Astrocyte of the spinal cord (primary cell): ENCODE measurements around the gene OR7G3.

Experiments
- DNase-seq: peaks from one replicate; pipeline ENCODE4 v3.0.0; 2011; ENCODE audit warnings: low read depth, low spot score
- H3K4me3 ChIP-seq: 2 replicates; pipeline ENCODE4 v1.5.1; 2011; ENCODE audit warnings: low read depth, mild to moderate bottlenecking, low read length, moderate library complexity
- CTCF ChIP-seq: IDR thresholded peaks from 2 replicates; pipeline ENCODE4 v1.5.1; 2012; ENCODE audit warnings: low read depth, mild to moderate bottlenecking, low read length, inconsistent platforms
- in situ Hi-C: cut with HindIII; loops from 2 replicates; pipeline ENCODE4 v1.10.0; 2017; ENCODE audit warnings: low sequenced_read_pairs

The OR7G3 gene

GRCh38 chr19:9126900-9127405 lies at the start of gene OR7G3:
Gene OR7G3 (minus strand): TSS chr19:9126950. CDS start chr19:9126950, 0 bp downstream.
- no peak within 1 kb of the TSS for H3K4me3 ChIP-seq
- no peak for TF ChIP-seq CTCF
- in situ Hi-C loops: no loop called here
- no peak for DNase-seq

- no peak for DNase-seq
- TF ChIP-seq CTCF: no peak
- H3K4me3 ChIP-seq: no peak overlapping the region
- in situ Hi-C loops: no loop called here
Observed at GRCh38 chr19:9175326-9175725, 48.6 kb upstream of the OR7G3 start.

DNA sequence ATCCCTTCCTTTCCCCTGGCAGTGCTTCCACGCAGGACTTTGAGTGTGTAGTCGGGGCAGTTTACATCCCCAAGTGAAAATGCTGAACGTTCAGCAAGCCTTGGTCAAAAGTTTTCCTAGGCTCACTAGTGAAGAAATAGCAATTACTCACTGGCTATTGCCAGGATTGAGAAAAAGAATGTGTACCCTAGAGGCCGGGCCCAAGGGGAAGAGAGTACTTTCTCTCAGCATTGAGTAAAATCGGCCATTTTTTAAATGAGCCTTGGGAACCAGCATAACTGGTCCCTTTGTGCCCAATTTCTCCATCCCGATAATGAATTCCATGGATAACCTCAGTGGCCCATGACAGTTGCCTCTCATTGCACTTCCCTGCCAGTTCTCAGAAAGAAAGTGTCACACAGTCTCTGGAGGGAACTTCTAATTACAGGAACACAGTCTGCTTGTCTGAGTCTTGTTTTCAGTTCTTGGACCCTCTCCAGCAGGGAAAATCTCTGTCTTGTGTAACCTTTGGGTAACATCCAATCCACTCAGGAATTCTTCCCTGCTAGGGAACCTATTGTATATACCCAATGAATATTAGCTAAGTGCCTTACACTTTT lies 44.7 kb upstream of the OR7G3 start:
- DNase-seq: no peak
- TF ChIP-seq CTCF: no peak
- in situ Hi-C loops: no loop called here
- H3K4me3 ChIP-seq: no peak overlapping the region

DNA sequence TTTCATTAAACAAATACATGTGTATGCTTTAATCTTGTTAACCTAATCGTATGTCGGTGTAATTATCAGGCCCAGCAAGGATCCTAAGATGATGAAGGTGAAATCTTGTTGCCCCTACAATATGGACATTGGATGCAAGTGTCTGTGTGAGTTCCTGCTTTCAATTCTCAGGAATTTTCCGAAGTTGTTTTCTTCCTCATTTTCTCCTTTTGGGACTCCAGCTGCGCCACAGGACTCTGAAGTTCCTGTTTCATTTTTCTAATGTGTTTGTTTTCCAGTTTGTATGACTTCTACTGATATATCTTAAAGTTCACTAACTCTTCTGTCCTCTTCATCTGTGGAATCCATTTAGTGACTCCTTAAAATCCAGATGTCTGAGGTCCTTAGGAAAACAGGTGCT lies 40.1 kb upstream of the OR7G3 start:
- TF ChIP-seq CTCF: no peak
- no peak for DNase-seq
- H3K4me3 ChIP-seq: no peak overlapping the region
- in situ Hi-C loops: no loop called here

DNA sequence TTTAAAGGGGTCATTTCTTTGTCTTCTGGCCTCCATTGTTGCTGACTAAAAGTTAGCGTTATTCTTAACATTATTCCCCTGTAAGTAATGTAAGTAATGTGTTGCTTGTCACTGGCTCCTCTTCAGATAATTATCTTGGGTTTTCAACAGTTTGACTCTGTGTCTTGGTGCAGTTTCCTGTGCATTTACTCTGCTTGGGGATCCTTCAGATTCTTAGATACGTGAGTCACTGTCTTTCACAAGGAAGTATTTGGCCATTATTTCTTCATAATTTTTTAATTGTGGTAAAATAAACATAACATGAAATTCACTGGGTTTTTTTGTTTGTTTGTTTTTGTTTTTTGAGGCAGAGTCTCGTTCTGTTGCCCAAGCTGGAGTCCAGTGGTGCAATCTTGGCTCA lies 38.5 kb upstream of the OR7G3 start:
- H3K4me3 ChIP-seq: no peak overlapping the region
- no peak for TF ChIP-seq CTCF
- DNase-seq: no peak
- in situ Hi-C loops: no loop called here

- H3K4me3 ChIP-seq: no peak overlapping the region
- in situ Hi-C loops: no loop called here
- no peak for TF ChIP-seq CTCF
- no peak for DNase-seq
Observed at GRCh38 chr19:9161427-9161826, 34.7 kb upstream of the OR7G3 start.
